ENCODE measurements around the gene TXN2.
"Not testable (repeated sequence)": the region's sequence is repeated elsewhere in the genome, so short reads cannot be mapped to it uniquely, and the experiment has no call there.

The TXN2 gene

DNA sequence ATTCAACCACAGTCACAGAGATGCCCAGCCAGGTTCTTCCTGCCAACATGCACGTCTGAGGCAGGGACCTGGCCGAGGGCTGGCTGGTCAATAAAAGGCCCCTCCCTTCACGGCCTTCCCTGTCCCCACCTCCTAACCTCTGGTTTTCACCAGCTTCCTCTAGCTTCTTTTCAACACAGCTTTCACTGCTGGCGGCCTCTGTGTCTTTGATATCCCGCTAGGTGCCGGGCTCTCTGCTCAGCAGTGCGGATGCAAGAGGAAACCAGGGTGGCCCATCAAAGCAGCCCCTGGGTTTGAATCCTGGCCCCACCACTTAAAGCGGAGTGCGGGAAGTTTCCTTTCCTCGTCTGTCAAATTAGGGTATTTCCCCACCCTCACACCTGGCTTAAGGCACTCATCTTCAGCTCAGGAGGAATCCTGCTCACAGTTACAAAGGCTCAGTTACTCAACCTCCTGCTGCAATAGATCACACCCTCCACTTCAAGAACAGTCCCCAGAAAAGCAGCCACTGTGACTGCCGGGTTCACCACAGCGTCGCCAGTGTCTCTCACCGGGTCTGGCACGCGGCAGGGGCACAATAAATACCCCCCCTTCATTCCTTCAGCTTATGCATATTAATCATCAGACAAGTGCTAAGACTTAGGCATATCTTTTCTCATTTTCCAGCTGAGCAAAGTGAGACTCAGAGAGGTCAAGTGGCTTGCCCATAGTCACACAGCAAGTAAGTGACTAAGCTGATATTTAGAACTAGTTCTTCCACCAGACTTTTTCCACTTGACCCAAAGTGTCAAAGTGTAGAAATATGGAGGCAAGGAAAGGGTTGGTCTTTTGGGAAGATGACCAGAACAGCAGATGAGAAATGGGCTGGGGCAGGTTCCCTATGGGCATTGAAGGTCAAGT, 45.7 kb downstream of the TXN2 start:
- in situ Hi-C loops (cut with MboI; ENCODE audit: low sequenced_read_pairs): no loop called here

DNA sequence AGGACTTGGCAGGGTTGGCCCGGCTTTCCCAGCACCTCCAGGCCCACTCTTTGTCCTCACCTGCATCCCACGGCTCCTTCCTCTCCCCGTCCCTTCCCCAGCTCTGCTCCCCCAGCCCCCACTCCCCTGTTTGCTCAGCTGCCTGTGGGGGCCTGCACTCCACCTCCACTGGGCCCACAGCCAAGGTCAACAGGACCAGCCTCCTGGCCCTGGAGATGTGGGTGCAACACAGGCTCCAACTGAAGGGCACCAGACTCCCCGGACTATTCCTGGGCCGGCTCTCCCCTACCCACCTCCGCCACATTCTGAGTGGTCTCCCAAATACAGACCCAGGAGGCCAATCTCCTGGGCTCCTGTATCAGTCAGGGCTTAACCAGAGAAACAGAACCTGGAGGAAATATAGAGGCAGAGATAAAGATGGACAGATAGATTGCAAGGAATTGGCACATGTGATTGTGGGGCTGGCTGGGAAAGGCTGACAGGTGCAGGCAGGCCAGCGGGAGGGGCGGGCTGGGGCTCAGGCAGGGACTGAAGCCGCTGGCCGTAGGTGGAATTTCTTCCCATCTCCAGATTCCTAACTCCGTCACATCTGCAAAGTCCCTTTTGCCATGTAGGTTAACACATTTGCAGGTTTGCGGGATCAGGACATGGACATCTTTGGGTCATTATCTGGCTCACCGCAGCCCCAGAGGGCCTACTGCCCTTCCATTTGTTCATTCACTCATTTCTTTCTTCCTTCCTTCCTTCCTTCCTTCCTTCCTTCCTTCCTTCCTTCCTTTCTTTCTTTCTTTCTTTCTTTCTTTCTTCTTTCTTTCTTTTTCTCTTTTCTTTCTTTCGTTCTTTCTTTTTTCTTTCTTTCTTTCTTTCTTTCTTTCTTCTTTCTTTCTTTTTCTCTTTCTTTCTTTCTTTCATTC, 47.9 kb downstream of the TXN2 start:
- in situ Hi-C loops (cut with MboI; ENCODE audit: low sequenced_read_pairs): no loop called here

DNA sequence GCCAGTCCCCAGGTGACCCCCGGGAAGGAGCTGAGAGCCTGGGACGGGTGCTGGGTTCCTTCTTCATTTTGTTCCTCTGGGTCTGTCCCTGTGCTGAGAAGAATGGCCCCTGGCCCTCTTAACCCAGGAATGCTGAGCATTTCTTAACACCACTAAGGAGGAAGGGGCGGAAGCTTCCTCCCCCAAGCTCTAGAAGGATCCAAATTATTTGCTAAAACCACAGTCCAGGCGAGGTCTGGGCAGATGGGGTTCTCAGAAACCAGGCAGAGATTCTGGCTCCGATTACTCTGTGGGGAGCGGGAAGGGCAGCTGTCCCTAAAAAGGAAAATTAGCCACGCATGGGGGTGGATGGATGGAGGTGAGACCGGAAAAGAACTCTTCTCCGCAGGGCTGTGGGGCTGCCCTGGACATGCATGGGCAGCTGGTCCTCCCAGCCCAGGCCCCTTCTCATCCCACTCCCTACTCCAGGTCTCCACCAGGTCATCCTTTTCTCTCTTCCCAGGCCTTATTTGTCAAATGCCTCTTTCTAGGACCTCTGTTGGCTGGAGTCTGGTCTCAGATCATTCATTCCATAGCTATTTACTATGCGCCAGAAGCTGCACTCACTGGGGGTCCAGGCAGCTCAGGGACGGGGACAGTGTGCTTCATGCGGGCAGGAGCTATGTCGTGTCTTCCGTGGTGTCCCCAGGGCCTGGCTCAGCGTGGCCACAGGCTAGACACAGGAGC, 48.7 kb downstream of the TXN2 start:
- in situ Hi-C loops (cut with MboI; ENCODE audit: low sequenced_read_pairs): no loop called here

DNA sequence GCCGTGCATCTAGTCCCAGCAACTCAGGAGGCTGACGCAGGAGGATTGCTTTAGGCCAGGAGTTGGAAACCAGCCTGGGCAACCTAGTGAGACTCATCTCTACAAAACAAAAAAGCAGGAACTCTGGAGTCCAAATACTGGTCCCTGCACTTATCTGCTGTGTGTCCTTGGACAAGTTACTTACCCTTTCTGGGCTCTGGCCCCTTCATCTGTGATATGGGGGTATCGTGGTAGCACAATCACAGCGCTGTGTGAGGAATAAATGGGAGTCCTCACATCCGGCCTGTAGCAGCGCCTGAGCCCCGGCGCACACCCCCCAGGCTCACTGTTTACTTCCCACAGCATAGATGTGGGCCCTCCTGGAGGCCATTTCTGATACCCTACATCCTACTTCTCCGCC, 49.5 kb downstream of the TXN2 start:
- in situ Hi-C loops (cut with MboI; ENCODE audit: low sequenced_read_pairs): no loop called here

DNA sequence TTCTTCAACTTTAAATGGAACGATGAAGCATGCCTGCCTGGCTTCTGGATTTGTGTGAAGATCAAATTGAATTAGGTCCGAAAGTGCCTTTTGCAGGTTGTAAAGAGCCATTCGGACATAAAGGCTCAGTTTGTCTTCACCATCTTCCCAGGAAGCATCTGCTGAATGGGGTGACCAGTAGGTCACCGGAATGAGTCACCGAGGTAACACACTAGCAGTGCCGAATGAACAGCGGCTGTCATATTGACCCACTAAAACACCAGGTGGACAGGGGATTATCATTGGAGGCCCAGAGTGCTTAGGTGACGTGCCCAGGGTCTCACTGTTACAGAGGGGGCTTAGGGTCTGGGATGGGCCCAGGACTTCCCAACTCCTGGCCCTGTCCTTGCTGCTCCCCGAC, 50.6 kb downstream of the TXN2 start:
- in situ Hi-C loops (cut with MboI; ENCODE audit: low sequenced_read_pairs): no loop called here

DNA sequence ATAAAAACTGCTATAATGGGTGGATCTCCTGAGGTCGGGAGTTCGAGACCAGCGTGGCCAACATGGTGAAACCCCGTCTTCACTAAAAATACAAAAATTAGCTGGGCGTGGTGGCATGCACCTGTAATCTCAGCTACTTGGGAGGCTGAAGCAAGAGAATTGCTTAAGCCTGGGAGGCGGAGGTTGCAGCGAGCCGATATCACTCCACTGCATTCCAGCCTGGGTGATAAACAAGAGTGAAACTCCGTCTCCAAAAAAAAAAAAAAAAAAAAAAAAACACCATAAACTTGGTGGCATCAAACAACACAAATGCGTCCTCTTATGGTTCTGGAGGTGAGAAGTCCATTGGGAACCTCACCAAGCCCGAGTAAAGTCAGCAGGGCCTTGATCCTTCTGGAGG, 53.5 kb downstream of the TXN2 start:
- in situ Hi-C loops (cut with MboI; ENCODE audit: low sequenced_read_pairs): not testable (repeated sequence)

DNA sequence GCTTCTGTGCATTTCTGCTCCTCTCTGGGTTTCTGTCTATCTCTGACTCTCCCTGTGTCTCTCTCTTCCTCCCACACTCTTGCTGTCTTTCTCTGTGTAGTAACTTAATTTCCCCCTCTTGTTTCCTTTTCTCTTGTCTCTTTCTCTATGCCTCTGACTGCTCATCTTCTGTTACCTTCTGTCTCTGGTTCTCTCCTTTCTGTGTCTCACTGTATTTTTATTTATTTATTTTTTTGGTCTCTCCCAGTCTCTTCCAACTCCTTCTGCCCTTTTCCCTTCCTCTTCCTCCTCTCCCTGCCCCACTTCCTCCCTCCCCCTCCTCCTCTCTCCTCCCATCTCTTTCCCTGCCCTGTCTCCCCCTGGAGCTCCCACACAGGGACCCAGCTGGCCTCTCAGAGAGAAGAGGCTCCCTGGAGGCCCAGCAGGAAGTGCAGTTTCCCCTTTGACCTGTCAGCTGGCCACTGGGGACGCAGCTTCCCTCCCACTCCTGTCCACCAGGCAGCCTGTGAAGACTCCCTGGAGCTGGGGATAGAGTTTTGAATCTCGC, 55.4 kb downstream of the TXN2 start:
- in situ Hi-C loops (cut with MboI; ENCODE audit: low sequenced_read_pairs): no loop called here

DNA sequence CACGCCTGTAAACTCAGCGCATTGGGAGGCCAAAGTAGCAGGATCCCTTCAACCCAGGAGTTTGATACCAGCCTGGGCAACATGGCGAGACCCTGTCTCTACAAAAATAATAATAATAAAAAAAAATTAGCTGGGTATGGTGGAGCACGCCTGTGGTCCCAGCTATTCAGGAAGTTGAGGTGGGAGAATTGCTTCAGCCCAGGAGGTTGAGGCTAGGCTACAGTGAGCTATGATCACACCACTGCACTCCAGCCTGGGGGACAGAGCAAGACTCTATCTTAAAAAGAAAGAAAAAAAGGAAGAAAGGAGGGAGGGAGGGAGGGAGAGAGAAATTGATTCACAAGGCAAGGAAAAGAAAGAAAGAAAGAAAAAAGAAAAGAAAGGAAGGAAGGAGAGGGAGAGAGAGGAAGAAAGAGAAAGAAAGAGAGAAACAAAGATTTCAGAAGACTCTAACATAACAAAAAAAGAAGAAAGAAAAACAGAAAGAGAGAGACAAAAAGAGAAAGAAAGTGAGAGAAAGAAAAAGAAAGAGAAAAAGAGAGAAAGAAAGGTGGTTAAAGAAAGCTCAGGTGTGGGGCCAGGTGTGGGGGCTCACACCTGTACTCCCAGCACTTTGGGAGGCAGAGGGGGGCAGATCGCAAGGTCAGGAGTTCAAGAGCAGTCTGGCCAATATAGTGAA, 56.4 kb downstream of the TXN2 start:
- in situ Hi-C loops (cut with MboI; ENCODE audit: low sequenced_read_pairs): no loop called here

DNA sequence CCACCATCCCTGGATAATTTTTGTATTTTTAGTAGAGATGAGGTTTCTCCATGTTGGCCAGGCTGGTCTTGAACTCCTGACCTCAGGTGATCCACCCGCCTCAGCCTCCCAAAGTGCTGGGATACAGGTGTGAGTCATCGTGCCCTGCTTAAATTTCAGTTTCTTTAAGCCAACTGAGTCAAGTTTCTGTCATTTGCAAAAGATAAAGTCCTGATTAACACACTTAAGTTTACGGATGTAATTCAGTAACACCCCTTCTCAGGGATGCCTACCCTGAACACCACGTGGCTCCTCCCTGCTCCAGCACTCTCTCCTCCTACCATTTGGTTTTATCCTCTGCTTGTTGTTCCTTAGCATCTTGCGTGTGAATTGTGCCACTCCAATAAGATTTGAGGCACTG, 57.0 kb downstream of the TXN2 start:
- in situ Hi-C loops (cut with MboI; ENCODE audit: low sequenced_read_pairs): not testable (repeated sequence)

DNA sequence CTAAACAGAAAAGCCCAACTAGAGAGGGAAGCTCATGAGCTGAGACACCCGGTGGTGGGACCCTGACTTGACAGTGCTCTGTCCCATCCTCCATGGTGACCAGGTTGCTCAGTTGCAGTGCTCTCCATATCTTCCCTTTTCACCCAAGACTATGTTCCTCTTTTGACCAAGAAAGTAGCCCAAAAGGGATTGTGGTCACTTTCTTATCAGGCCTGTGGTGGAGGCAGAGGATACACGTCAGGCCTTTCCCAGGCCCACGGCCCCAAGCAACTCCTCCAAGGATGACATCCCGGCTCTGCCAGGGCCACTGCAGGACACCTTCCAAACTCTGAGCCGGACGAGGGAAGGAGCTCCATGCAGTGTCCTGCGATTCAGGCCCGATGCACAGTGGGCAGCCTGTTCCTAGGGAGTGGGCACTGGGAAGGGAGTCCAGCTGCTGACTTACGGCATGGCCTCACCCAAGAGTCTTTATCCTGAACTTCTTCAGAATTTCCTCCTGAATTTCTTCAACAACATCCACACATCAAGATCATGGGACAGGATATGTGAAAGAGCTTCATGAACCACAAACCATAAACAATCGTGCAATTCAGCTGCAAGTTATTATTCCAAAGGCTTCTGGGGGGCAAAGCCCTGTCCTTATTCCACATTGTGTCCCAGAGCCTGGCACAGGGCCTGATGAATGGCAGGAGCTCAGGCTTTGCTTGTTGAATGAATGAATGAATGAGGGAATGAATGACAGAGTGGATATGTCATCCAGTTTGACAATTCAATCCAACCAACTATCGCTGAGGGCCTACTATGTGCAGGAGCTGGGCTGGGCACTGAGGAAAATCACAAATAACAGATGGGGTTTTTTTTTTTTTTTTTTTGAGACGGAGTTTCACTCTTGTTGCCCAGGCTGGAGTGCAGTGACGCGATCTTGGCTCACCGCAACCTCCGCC, 57.7 kb downstream of the TXN2 start:
- in situ Hi-C loops (cut with MboI; ENCODE audit: low sequenced_read_pairs): no loop called here

DNA sequence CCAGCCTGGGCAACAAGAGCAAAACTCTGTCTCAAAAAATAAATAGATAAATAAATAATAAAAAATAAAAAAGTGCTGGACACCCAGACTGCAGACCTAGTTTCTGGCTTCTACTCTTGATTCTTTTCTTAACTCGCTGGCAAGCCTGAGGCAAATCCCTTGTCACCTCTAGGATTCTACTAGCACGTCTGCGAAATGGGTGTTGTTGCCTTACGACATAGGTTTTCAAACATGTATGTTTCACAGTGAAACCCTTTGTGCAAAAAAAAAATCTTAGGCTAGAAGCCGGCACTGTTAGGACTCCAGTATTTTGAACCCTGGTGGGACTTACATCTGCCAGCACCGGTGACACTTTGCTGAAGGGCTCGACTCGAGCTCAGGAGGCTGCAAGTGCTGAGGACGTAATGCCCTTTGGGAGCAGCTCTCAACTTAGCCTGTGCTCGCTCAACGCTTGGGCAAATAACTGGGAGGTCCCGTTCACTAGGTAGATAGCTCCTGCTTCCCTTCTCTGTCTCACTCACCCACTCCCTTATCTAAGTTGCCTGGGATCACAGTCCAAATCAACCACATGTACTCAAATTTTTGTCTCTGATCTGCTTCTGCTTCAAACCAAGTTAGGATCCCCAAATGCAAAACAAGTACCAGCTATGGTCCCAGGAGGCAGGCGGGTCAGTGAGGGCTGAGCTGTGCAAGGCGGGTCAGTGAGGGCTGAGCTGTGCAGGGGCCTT, 59.0 kb downstream of the TXN2 start:
- in situ Hi-C loops (cut with MboI; ENCODE audit: low sequenced_read_pairs): no loop called here

DNA sequence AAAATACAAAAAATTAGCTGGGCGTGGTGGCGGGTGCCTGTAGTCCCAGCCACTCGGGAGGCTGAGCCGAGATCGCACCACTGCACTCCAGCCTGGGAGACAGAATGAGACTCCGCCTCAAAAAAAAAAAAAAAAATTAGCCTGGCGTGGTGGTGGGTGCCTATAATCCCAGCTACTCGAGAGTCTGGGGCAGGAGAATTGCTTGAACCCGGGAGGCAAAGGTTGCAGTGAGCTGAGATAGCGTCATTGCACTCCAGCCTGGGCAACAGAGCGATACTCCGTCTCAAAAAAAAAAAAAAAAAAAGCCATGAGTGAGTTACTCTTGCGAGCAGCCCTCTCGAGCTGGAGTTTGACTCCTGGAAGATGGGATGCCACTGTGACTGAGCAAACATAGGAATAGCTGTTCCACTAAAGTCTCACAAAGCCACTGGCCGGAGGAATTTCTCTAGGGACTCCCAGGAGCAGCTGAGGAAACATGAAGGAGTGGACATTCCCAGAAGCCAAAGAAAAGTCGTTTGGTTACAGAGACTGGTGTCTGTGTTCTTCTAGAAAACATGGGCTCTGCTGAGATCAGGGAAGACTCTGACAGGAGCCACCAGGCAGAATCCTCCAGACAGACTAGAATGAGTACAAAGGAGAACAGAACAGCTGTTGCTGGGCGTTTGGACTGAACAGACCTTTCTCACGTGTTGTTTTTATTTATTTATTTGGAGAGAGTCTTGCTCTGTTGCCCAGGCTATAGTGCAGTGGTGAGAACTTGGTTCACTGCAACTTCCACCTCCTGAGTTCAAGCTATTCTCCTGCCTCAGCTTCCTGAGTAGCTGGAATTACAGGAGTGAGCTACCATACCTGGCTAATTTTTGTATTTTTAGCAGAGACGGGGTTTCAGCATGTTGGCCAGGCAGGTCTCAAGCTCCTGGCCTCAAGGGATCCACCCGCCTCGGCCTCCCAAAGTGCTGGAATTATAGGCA, 61.2 kb downstream of the TXN2 start:
- in situ Hi-C loops (cut with MboI; ENCODE audit: low sequenced_read_pairs): no loop called here

DNA sequence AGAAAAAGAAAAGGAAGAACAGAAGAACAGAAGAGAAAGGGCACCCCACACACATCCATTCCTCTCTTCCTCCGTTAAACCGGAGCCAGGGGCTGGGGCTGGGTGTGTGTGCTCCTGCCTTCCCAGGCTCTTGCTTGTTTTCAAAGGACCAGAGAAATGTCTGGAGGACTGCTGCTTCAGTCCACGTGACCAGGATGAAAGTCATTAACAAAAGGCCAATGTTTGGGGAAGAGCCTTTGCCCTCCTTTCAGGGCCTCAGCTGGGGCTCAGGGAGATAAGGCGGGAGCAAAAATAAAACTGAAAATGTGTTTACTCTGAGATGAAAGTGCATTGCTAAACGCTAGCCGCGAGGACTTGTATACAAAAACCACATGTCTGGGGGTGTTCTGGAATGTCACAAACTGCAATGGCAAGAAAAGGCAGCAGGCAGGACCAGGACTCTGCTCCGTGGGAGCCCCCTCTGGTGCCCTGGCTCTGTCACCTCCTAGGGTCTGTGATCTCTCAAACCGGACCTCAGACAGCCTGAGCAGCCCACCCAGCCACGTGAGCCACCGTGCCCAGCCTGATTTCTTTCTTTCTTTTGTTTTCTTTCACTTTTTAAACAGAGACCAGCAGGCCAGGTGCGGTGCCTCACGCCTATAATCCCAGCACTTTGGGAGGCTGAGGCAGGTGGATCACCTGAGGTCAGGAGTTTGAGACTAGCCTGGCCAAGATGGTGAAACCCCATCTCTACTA, 62.1 kb downstream of the TXN2 start:
- in situ Hi-C loops (cut with MboI; ENCODE audit: low sequenced_read_pairs): no loop called here

DNA sequence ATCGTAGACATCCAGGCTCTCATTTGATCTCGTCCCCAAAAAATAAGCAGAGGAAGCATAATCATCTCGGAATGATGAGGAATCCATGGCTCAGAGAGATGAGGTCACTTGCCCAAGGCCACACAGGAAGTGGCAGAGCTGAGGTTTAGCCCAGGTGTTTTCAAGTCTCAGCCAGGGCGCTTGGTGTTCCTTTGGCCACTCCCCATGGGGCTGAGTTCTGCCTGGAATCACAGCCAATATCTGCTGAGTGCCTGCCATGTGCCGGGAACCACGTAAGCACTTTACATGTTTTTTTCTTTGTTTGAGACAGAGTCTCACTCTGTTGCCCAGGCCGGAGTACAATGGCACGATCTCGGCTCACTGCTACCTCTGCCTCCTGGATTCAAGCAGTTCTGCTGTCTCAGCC, 64.2 kb downstream of the TXN2 start:
- in situ Hi-C loops (cut with MboI; ENCODE audit: low sequenced_read_pairs): no loop called here
